HuH-7 (cell line): ENCODE data around the gene ZNF410.
"Not testable (repeated sequence)": the region's sequence is repeated elsewhere in the genome, so short reads cannot be mapped to it uniquely, and the experiment has no call there.

Source experiments
- DNase-seq: peaks from one replicate; pipeline ENCODE4 v3.0.0; 2011; ENCODE audit warnings: low spot score

ZNF410 gene

GRCh38 chr14:73887318-73887616, 608 bp downstream of the ZNF410 start:
- DNase-seq = no peak

- no peak for DNase-seq
Observed at GRCh38 chr14:73887694-73888459, 1.2 kb downstream of the ZNF410 start.

- DNase-seq = no peak
Observed at GRCh38 chr14:73888460-73888725, 1.7 kb downstream of the ZNF410 start.

GRCh38 chr14:73888971-73889370, 2.3 kb downstream of the ZNF410 start:
- DNase-seq = no peak

- DNase-seq = no peak
Observed at GRCh38 chr14:73889376-73889775, 2.7 kb downstream of the ZNF410 start.

- not testable (repeated sequence) for DNase-seq
Observed at GRCh38 chr14:73894180-73894687, 7.6 kb downstream of the ZNF410 start.

GRCh38 chr14:73895939-73896338, 9.3 kb downstream of the ZNF410 start:
- DNase-seq = no peak

- no peak for DNase-seq
Observed at GRCh38 chr14:73896521-73896920, 9.9 kb downstream of the ZNF410 start.

GRCh38 chr14:73903028-73903427, 16.4 kb downstream of the ZNF410 start:
- no peak for DNase-seq

- DNase-seq = no peak
Observed at GRCh38 chr14:73909681-73910080, 23.0 kb downstream of the ZNF410 start.

- no peak for DNase-seq
Observed at GRCh38 chr14:73913256-73913655, 26.6 kb downstream of the ZNF410 start.

- DNase-seq = no peak
Observed at GRCh38 chr14:73916324-73916723, 29.7 kb downstream of the ZNF410 start.

GRCh38 chr14:73919457-73919856, 32.8 kb downstream of the ZNF410 start:
- not testable (repeated sequence) for DNase-seq

GRCh38 chr14:73924337-73924736, 37.7 kb downstream of the ZNF410 start:
- DNase-seq = no peak

GRCh38 chr14:73935666-73936065, 49.0 kb downstream of the ZNF410 start:
- peak; percentile 19 for DNase-seq

- DNase-seq = no peak
Observed at GRCh38 chr14:73936548-73936947, 49.9 kb downstream of the ZNF410 start.

- DNase-seq = no peak
Observed at GRCh38 chr14:73937012-73937411, 50.4 kb downstream of the ZNF410 start.

- DNase-seq = no peak
Observed at GRCh38 chr14:73942180-73942579, 55.5 kb downstream of the ZNF410 start.

- DNase-seq = peak; percentile 55
Observed at GRCh38 chr14:73943083-73943482, 56.4 kb downstream of the ZNF410 start.

- peak; percentile 13 for DNase-seq
Observed at GRCh38 chr14:73944432-73945158, 57.9 kb downstream of the ZNF410 start.

- DNase-seq = no peak
Observed at GRCh38 chr14:73945159-73945670, 58.6 kb downstream of the ZNF410 start.

GRCh38 chr14:73949752-73950734, 63.4 kb downstream of the ZNF410 start, which contains the start of the genes COQ6 and FAM161B:
Gene COQ6 (plus strand): TSS chr14:73950302. CDS start chr14:73950333, 31 bp downstream.
Gene FAM161B (minus strand): TSS chr14:73950094. CDS start chr14:73950026, 68 bp downstream.
- DNase-seq = peak; percentile 80
